HG03175 (cell line): ENCODE measurements around the gene ADH5.
"Not testable (repeated sequence)": the region's sequence is repeated elsewhere in the genome, so short reads cannot be mapped to it uniquely, and the experiment has no call there.

Source experiments
- ATAC-seq: cut with Tn5 transposase; IDR thresholded peaks from one replicate; pipeline ENCODE4 v1.9.1; 2021; ENCODE audit warnings: mild to moderate bottlenecking, moderate library complexity; ENCODE audit not compliant: unreplicated experiment

Gene ADH5

GRCh38 chr4:99038213-99038612, 50.4 kb downstream of the ADH5 start:
- ATAC-seq, result no peak

- ATAC-seq, result no peak
These were observed 54.6 kb downstream of the ADH5 start for GRCh38 chr4:99033956-99034355.

- ATAC-seq, result peak; percentile 36
These were observed 58.7 kb downstream of the ADH5 start for GRCh38 chr4:99029852-99030251.

- peak; percentile 59 for ATAC-seq
These were observed 59.4 kb downstream of the ADH5 start for GRCh38 chr4:99029018-99029735.

- ATAC-seq, result peak; percentile 44
These were observed 60.4 kb downstream of the ADH5 start for GRCh38 chr4:99028187-99028586.

GRCh38 chr4:99027304-99027703, 61.3 kb downstream of the ADH5 start:
- ATAC-seq, result no peak

GRCh38 chr4:99025506-99025905, 63.1 kb downstream of the ADH5 start:
- ATAC-seq, result no peak

GRCh38 chr4:99024481-99025275, 63.9 kb downstream of the ADH5 start:
- no peak for ATAC-seq

GRCh38 chr4:99023800-99024251, 64.8 kb downstream of the ADH5 start:
- not testable (repeated sequence) for ATAC-seq

GRCh38 chr4:99022566-99022965, 66.0 kb downstream of the ADH5 start:
- no peak for ATAC-seq

GRCh38 chr4:99021386-99021785, 67.2 kb downstream of the ADH5 start:
- ATAC-seq, result no peak
